Measurements from ENCODE around the gene MEN1.

MEN1 gene

DNA sequence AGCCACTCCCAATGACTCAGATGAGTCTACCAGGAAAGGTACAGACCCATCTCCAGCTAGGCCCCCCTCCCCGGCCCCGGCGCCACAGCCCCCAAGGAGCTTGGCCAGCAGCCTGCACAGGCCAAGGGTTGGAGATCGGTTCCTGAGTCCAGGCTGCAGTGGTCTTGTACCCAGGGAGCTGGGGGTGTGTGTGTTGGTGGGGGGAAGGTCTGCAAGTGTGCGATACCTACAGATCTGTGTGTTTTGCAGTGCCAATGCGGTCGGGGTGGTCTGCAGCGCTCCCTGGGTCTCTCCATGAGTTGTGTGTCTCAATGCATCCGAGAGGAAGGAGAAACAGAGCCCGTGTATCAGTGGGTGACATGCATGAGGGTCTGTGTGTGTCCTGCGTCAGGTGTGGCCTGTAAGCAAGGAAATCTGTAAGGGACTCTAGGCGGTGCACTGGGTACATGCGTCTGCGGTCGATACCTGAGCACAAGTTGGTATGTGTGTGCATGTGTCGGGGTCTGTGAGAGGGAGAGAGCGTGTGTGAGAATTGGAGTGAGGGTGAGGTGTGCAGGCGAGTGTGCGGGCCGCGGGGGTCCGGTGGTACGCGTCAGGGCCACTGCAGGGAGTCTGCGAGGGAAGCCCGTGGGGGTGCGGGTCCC, 33.5 kb upstream of the MEN1 start:
- DNase-seq (ENCODE audit: extremely low read depth, low read depth), result no peak
- TF ChIP-seq, protein P1, sequence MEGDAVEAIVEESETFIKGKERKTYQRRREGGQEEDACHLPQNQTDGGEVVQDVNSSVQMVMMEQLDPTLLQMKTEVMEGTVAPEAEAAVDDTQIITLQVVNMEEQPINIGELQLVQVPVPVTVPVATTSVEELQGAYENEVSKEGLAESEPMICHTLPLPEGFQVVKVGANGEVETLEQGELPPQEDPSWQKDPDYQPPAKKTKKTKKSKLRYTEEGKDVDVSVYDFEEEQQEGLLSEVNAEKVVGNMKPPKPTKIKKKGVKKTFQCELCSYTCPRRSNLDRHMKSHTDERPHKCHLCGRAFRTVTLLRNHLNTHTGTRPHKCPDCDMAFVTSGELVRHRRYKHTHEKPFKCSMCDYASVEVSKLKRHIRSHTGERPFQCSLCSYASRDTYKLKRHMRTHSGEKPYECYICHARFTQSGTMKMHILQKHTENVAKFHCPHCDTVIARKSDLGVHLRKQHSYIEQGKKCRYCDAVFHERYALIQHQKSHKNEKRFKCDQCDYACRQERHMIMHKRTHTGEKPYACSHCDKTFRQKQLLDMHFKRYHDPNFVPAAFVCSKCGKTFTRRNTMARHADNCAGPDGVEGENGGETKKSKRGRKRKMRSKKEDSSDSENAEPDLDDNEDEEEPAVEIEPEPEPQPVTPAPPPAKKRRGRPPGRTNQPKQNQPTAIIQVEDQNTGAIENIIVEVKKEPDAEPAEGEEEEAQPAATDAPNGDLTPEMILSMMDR (IDR thresholded peaks at IDR 0.05; ENCODE audit: low read depth, low read length), result no peak

DNA sequence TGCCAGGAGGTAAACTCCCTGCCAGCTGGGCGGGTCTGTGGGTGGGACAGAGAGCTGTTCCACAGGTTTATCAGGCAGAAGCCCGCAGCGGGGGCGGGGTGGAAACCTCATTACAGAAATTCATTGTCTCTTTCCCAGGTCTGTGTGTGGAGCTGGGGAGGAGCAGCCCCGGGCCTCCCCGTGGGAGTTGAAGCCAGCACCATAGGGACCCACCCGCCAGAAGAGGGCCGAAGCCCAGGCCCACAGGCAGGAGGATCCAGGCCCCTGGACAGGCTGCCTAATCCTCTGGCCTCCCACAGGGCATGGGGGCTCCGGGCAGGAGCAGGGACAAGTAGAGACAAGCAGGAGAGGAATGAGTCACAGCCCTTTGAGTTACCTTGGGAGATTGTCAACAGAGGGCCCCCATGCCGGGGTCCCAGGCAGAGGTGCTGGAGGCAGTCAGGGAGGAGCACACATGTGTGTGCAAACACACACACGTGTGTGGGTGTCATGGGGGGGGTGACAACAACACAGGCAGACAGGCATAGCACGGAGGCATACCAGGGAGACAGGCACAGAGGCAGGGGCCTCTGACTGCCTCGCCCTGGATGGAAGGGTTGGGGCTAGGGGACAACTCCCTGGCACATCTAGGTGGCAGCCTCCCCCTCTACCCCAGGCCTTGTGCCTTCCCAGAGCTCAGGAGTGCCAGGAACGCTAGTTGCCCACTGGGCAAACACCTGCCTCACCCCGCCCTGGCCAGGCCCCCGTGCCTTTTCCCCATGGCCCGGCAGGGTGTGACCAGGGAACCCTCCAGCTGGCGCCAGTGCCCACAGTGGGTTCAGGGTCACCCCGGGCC, 32.7 kb upstream of the MEN1 start:
- DNase-seq (ENCODE audit: extremely low read depth, low read depth), result no peak
- TF ChIP-seq, protein P1 (IDR thresholded peaks at IDR 0.05; ENCODE audit: low read depth, low read length), result no peak

DNA sequence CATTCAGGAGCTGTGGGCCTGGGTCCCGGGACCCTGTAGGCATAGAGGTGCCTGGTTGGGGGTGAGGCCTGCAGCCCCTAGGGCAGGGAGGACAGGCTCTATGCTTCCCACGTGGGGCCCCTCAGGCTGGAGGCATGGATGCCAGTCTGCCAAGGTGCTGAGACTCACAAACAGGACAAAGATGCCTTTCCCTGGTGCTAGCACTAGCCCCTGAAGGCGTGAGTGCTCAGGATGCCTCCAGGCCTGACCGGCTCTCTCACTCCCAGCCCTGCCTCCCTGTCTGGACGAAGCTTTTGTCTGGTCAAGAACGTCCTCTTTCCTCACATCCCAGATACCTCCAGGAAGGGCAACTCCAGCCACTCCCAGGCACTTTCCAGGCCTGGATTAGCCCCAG, 32.0 kb upstream of the MEN1 start:
- no peak for DNase-seq (ENCODE audit: extremely low read depth, low read depth)
- TF ChIP-seq, protein P1 (IDR thresholded peaks at IDR 0.05; ENCODE audit: low read depth, low read length), result no peak

DNA sequence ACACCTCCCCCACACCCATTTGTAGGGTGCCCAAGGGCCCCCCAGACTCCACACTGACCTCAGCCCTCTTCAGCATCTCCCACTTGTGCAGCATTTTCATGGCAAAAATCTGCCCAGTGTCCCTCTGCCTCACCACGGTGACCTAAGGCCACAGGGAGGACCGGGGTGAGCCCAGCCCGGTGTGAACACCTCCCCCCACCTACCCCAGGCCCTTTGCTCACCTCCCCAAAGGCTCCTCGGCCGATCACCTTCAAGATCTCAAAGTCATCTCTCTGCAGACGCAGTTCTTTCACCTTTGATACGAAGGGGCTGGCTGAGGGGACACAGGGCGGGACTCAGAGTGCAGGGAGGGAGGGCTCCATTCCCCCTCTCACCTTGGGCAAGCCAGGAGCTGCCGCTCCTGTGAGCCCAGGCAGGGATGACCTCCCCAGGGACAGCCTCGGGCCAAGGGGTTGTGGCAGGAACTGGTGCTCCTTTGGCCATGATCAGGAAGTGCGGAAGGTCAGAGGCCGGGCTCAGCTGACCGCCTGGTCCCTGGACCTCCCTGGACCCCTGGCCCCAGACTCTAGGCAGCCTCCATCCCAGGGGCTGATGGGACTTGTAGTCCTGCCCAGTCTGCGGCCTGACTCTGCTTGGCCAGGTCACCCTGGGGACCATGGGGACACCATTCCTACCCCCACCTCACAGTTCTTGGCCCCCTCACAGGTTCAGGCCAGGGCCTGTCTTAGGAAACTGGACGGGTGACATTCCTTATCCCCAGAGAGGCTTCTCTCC, 31.4 kb upstream of the MEN1 start:
- DNase-seq (ENCODE audit: extremely low read depth, low read depth), result no peak
- TF ChIP-seq, protein P1 (IDR thresholded peaks at IDR 0.05; ENCODE audit: low read depth, low read length), result no peak

DNA sequence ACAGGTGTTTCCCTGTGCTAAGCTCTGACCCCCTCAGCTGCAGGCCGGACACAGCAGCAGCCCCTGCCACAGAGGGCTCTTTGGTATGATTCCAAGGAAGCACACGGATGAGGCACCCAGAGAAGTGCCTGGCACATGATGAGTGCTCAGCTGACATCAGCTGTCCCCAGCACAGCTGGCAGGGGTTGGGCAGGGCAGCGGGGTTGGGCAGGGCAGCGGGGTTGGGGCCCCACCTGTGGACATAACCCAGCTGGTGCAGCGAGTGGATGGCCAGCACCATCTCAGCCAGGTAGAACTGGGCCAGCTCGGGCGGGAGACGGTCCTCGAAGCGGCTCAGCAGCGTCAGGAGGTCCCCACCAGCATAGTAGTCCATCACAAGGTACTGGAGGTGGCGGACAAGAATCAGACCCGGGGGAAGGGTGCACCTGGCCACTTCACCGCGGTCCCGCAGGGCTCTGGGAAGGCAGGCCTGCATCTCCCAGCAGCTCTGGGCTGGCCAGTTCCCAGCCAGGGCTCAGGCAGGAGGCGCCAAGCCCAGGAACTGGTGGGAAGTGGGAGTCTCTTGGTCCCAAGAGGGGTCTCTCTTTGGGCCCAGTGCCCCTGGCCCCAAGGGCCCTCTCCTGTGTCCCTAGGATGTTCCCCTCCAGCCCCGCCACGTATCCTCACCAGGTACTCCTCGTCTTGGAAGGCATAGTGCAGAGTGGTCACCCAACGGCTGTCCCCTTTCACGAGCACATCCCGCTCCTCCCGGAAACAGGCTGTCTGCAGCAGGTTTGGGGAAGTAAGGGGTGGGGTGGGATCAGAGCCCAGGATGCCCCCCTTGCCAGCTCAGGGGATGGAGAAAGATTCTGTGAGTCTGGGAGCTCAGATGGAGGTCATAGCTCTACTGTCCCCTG, 29.8 kb upstream of the MEN1 start:
- TF ChIP-seq, protein P1 (IDR thresholded peaks at IDR 0.05; ENCODE audit: low read depth, low read length), result no peak
- DNase-seq (ENCODE audit: extremely low read depth, low read depth), result no peak

DNA sequence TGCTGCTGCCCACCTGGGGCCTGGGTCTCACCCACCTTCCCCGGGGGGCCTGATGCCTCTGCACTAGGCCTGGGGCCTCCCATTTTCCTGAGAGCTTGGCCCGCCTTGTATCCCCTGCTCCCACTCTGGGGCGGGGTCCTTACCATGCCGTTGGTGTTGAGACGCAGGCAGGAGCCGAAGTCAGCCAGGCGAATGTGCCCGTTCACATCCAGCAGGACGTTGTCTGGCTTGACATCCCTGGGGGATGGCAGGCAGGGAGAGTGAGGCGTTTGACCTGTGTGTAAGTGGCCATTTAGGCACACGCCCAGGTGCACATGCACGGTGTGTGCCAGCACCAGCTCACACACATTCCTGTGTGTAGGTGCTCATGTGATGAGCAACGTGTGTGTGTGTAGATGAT, 29.0 kb upstream of the MEN1 start:
- TF ChIP-seq, protein P1 (IDR thresholded peaks at IDR 0.05; ENCODE audit: low read depth, low read length), result no peak
- no peak for DNase-seq (ENCODE audit: extremely low read depth, low read depth)
